ENCODE measurements around the gene GHSR.

GHSR gene

GRCh38 chr3:172438186-172438585 lies 10.1 kb downstream of the GHSR start:
- H3K36me3 ChIP-seq (ENCODE audit: insufficient read depth, low read length) = no peaks in the 10 kb centered on the region
- no peaks in the 10 kb centered on the region for H3K79me2 ChIP-seq (ENCODE audit: insufficient read depth, low read length)
- no peaks in the 10 kb centered on the region for H3K4me1 ChIP-seq (ENCODE audit: insufficient read depth, low read length)
- H3K9ac ChIP-seq (ENCODE audit: low read depth, low read length) = no peak overlapping the region
- no peaks in the 10 kb centered on the region for H4K20me1 ChIP-seq (ENCODE audit: insufficient read depth, low read length)
- H2AFZ ChIP-seq (ENCODE audit: low read depth, low read length) = no peak overlapping the region
- no peak for TF ChIP-seq EZH2 (IDR thresholded peaks at IDR 0.05; ENCODE audit: borderline replicate concordance, low read depth, low read length, severe bottlenecking)
- TF ChIP-seq CTCF (IDR thresholded peaks at IDR 0.05; ENCODE audit: borderline replicate concordance, extremely low read depth, low read length, poor library complexity, severe bottlenecking) = no peak
- H3K27me3 ChIP-seq (ENCODE audit: insufficient read depth, low read length, poor library complexity) = no peaks in the 10 kb centered on the region
- no peak overlapping the region for H3K27ac ChIP-seq (ENCODE audit: low read length)
- H3K4me2 ChIP-seq (ENCODE audit: insufficient read depth, low read length) = no peak overlapping the region
- DNase-seq = no peak
- no peak for ATAC-seq (ENCODE audit: insufficient read depth, low read depth)
- H3K9me3 ChIP-seq (ENCODE audit: insufficient read depth, low read length, severe bottlenecking) = peaks cover 4% of the 10 kb centered on the region
- H3K4me3 ChIP-seq (ENCODE audit: low read depth in 1 of 2, low read length in 2 of 2) = no peak overlapping the region

GRCh38 chr3:172437713-172438112 lies 10.5 kb downstream of the GHSR start:
- no peaks in the 10 kb centered on the region for H3K36me3 ChIP-seq (ENCODE audit: insufficient read depth, low read length)
- DNase-seq (no peak), ATAC-seq (ENCODE audit: insufficient read depth, low read depth) (no peak)
- H3K27ac ChIP-seq (ENCODE audit: low read length) = no peak overlapping the region
- H4K20me1 ChIP-seq (ENCODE audit: insufficient read depth, low read length) = no peaks in the 10 kb centered on the region
- H3K79me2 ChIP-seq (ENCODE audit: insufficient read depth, low read length) = no peaks in the 10 kb centered on the region
- peaks cover 8% of the 10 kb centered on the region for H3K9me3 ChIP-seq (ENCODE audit: insufficient read depth, low read length, severe bottlenecking)
- no peak for TF ChIP-seq CTCF (IDR thresholded peaks at IDR 0.05; ENCODE audit: borderline replicate concordance, extremely low read depth, low read length, poor library complexity, severe bottlenecking)
- no peak for TF ChIP-seq EZH2 (IDR thresholded peaks at IDR 0.05; ENCODE audit: borderline replicate concordance, low read depth, low read length, severe bottlenecking)
- H3K27me3 ChIP-seq (ENCODE audit: insufficient read depth, low read length, poor library complexity) = no peaks in the 10 kb centered on the region
- H3K9ac ChIP-seq (ENCODE audit: low read depth, low read length) = no peak overlapping the region
- H3K4me1 ChIP-seq (ENCODE audit: insufficient read depth, low read length) = no peaks in the 10 kb centered on the region
- no peak overlapping the region for H3K4me2 ChIP-seq (ENCODE audit: insufficient read depth, low read length)
- no peak overlapping the region for H3K4me3 ChIP-seq (ENCODE audit: low read depth in 1 of 2, low read length in 2 of 2)
- H2AFZ ChIP-seq (ENCODE audit: low read depth, low read length) = no peak overlapping the region

- Histone ChIP-seq H3K27ac (ENCODE audit: low read length) (no peak overlapping the region), H3K27me3 (ENCODE audit: insufficient read depth, low read length, poor library complexity) (no peaks in the 10 kb centered on the region), H3K9ac (ENCODE audit: low read depth, low read length) (no peak overlapping the region), H3K36me3 (ENCODE audit: insufficient read depth, low read length) (no peaks in the 10 kb centered on the region), H3K9me3 (ENCODE audit: insufficient read depth, low read length, severe bottlenecking) (no peaks in the 10 kb centered on the region), H3K4me1 (ENCODE audit: insufficient read depth, low read length) (peaks cover 7% of the 10 kb centered on the region; the same call in 1 of the 2 replicates), H3K4me3 (ENCODE audit: low read depth in 1 of 2, low read length in 2 of 2) (no peak overlapping the region), H3K79me2 (ENCODE audit: insufficient read depth, low read length) (no peaks in the 10 kb centered on the region), H2AFZ (ENCODE audit: low read depth, low read length) (no peak overlapping the region), H4K20me1 (ENCODE audit: insufficient read depth, low read length) (no peaks in the 10 kb centered on the region), H3K4me2 (ENCODE audit: insufficient read depth, low read length) (no peak overlapping the region)
- peak; percentile 42 for DNase-seq
- ATAC-seq (ENCODE audit: insufficient read depth, low read depth) = peak; percentile 84
- TF ChIP-seq CTCF (IDR thresholded peaks at IDR 0.05; ENCODE audit: borderline replicate concordance, extremely low read depth, low read length, poor library complexity, severe bottlenecking) = no peak
- TF ChIP-seq EZH2 (IDR thresholded peaks at IDR 0.05; ENCODE audit: borderline replicate concordance, low read depth, low read length, severe bottlenecking) = no peak
These were observed 32.9 kb downstream of the GHSR start for GRCh38 chr3:172415323-172415722.

- Histone ChIP-seq H3K36me3 (ENCODE audit: insufficient read depth, low read length) (no peaks in the 10 kb centered on the region), H2AFZ (ENCODE audit: low read depth, low read length) (no peak overlapping the region), H3K9ac (ENCODE audit: low read depth, low read length) (no peak overlapping the region), H3K4me2 (ENCODE audit: insufficient read depth, low read length) (no peak overlapping the region), H4K20me1 (ENCODE audit: insufficient read depth, low read length) (no peaks in the 10 kb centered on the region), H3K4me1 (ENCODE audit: insufficient read depth, low read length) (peaks cover 7% of the 10 kb centered on the region; the same call in 1 of the 2 replicates), H3K27me3 (ENCODE audit: insufficient read depth, low read length, poor library complexity) (no peaks in the 10 kb centered on the region), H3K9me3 (ENCODE audit: insufficient read depth, low read length, severe bottlenecking) (no peaks in the 10 kb centered on the region), H3K4me3 (ENCODE audit: low read depth in 1 of 2, low read length in 2 of 2) (no peak overlapping the region), H3K27ac (ENCODE audit: low read length) (no peak overlapping the region), H3K79me2 (ENCODE audit: insufficient read depth, low read length) (no peaks in the 10 kb centered on the region)
- ATAC-seq (ENCODE audit: insufficient read depth, low read depth) (no peak), DNase-seq (no peak)
- TF ChIP-seq CTCF (IDR thresholded peaks at IDR 0.05; ENCODE audit: borderline replicate concordance, extremely low read depth, low read length, poor library complexity, severe bottlenecking) (no peak), EZH2 (IDR thresholded peaks at IDR 0.05; ENCODE audit: borderline replicate concordance, low read depth, low read length, severe bottlenecking) (no peak)
These were observed 36.7 kb downstream of the GHSR start for GRCh38 chr3:172411478-172411947.

Data from DND-41 (cell line).